Measurements from ENCODE around the gene TMPRSS15. TPM values are rescaled to one million over a fixed set of nuclear protein-coding genes. Genes with fewer than 3 reads are reported as not detected.
"Not testable (repeated sequence)": the region's sequence is repeated elsewhere in the genome, so short reads cannot be mapped to it uniquely, and the experiment has no call there.

The TMPRSS15 gene
- total RNA-seq, 2 experiments from 2014 or later, result not detected

DNA sequence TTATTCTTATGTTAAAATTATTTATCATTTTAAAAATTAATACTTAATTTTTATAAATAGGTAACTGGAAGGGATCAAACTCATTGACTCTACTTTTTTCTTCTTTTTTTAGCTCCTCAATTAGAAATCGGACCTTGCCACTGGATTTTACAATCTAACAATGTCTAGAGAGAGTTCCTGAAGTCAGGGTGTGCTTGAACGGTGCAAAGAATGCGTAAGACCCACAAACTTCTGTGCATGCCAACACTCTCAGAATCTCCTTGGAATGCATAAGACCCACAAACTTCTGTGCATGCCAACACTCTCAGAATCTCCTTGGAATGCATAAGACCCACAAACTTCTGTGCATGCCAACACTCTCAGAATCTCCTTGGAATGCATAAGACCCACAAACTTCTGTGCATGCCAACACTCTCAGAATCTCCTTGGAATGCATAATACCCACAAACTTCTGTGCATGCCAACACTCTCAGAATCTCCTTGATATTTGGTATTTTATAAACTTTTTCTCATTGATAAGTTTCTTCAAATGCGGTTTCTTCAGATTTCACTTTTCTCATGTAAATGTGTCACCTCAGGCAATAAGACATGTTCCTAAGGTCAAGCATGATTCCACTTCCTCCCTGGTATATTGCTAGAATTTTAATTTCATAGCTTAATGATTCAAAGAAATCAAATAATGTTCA lies 20.5 kb downstream of the TMPRSS15 start:
- H3K27ac Mint-ChIP-seq; ATAC-seq; H3K27me3 Mint-ChIP-seq; DNase-seq; H3K9me3 Mint-ChIP-seq (ENCODE audit: low read depth); CTCF ChIA-PET; H3K4me3 Mint-ChIP-seq; H3K4me1 Mint-ChIP-seq; H3K36me3 Mint-ChIP-seq: not testable (repeated sequence)

DNA sequence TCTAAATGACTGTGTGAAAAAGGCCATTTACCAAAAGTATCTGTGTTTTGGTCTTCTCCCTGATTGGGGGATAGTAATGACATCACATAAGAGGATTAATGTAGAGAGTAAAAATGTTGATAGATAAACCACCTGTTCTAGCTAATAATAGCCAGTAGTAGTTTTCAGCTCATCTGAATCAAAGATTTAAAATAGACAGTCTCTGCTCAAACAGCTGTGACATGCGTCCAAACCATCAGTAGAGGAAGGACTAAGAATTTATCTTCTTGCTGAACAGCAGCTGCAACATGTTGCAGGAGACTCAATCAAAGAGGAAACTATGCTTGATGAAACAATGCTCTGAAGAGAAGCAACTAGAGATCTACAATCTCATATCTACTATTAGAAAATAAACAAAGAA lies 21.4 kb downstream of the TMPRSS15 start:
- H3K36me3 Mint-ChIP-seq, result no peaks in the 10 kb centered on the region
- DNase-seq (no peak), ATAC-seq (no peak)
- H3K4me3 Mint-ChIP-seq, result no peak overlapping the region
- H3K9me3 Mint-ChIP-seq (ENCODE audit: low read depth), result no peaks in the 10 kb centered on the region
- no peak overlapping the region for H3K27ac Mint-ChIP-seq
- no peaks in the 10 kb centered on the region for H3K4me1 Mint-ChIP-seq
- CTCF ChIA-PET, result no interaction called here
- H3K27me3 Mint-ChIP-seq, result no peaks in the 10 kb centered on the region

DNA sequence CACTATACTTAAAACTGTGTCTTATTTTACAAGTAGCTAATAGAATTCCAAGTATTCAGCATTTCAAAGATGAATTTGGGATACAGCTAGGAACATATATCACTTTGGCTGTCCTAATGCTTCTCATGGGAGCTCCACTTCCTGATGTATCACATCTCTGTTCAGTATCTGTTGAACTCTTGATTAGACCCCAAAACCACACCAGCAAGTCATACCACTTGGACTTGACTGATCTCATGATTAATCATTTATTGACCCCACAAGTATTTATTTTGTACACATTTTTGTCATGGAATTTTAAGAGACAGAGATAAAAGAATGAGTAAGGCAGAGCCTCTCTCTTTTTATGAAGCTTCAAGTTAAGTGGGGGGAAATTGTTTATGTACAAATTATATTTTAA lies 30.0 kb downstream of the TMPRSS15 start:
- CTCF ChIA-PET, result no interaction called here
- Mint-ChIP-seq H3K27ac (no peak overlapping the region), H3K4me1 (no peaks in the 10 kb centered on the region), H3K36me3 (no peaks in the 10 kb centered on the region), H3K4me3 (no peak overlapping the region), H3K9me3 (ENCODE audit: low read depth) (no peaks in the 10 kb centered on the region), H3K27me3 (no peaks in the 10 kb centered on the region)
- ATAC-seq (no peak), DNase-seq (no peak)

DNA sequence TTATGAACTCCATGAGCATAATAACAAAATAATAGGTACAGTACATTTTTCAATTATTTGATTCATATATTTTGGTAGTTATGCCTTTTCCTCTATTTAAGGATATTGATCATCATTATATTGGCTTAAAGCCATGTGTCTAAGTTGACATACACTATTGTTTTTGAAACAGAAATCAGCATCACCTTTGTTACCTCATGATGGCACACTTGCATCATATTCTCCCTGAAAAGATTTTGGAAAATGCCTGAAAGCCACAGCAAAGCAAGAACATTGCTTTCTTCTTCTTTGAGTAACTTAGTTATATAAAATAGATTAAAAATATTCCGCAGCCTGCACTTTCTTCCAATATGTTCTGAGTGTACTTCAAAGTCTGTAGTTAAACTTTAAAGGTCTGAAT lies 33.3 kb downstream of the TMPRSS15 start:
- Mint-ChIP-seq H3K27ac (no peak overlapping the region), H3K4me3 (no peak overlapping the region), H3K36me3 (no peaks in the 10 kb centered on the region), H3K9me3 (ENCODE audit: low read depth) (no peaks in the 10 kb centered on the region), H3K27me3 (no peaks in the 10 kb centered on the region), H3K4me1 (no peaks in the 10 kb centered on the region)
- CTCF ChIA-PET, result no interaction called here
- ATAC-seq, result no peak
- DNase-seq, result no peak

DNA sequence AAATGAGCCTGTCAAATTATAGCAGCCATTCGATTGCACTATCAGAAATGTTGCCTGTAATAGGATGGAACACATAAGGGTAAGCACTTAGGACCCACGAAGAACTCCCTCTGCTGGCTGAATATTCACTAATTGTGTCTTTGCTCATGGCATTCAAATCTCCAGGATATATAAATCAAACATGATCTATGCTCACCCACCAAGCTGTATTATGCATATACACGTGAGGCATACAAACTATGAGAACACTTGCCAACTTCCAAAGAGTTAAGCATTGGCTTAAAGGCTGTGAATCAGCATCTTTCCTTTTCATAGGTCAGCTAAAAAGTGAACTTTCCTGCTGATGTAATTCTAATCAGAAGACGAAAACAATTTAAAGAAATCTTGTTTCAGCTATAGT lies 34.5 kb downstream of the TMPRSS15 start:
- H3K36me3 Mint-ChIP-seq, result no peaks in the 10 kb centered on the region
- H3K27ac Mint-ChIP-seq, result no peak overlapping the region
- no peaks in the 10 kb centered on the region for H3K9me3 Mint-ChIP-seq (ENCODE audit: low read depth)
- DNase-seq (no peak), ATAC-seq (no peak)
- H3K4me3 Mint-ChIP-seq, result no peak overlapping the region
- no peaks in the 10 kb centered on the region for H3K27me3 Mint-ChIP-seq
- no peaks in the 10 kb centered on the region for H3K4me1 Mint-ChIP-seq
- CTCF ChIA-PET, result no interaction called here

DNA sequence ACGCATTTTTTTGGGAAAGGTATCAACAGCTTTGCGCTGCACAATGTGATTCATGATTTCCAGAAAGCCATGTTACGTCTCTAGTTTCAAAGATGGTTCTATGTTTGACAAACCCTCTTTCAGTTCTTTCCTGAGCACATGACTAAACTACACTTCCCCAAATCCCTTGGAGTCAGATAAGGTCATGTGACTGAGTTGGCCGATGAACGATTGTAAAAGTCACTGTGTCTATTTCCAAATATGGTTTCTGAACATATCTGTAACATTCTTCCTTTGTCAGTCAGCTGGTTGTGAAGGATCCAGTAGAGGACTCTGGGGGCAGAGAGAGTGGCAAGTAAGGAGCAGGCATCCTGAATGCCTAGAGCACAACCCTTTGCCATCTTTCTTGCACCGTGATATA lies 35.4 kb downstream of the TMPRSS15 start:
- no peak overlapping the region for H3K4me3 Mint-ChIP-seq
- ATAC-seq (no peak), DNase-seq (no peak)
- H3K36me3 Mint-ChIP-seq, result no peaks in the 10 kb centered on the region
- H3K4me1 Mint-ChIP-seq, result no peaks in the 10 kb centered on the region
- no peaks in the 10 kb centered on the region for H3K9me3 Mint-ChIP-seq (ENCODE audit: low read depth)
- no peaks in the 10 kb centered on the region for H3K27me3 Mint-ChIP-seq
- H3K27ac Mint-ChIP-seq, result no peak overlapping the region
- CTCF ChIA-PET, result no interaction called here

DNA sequence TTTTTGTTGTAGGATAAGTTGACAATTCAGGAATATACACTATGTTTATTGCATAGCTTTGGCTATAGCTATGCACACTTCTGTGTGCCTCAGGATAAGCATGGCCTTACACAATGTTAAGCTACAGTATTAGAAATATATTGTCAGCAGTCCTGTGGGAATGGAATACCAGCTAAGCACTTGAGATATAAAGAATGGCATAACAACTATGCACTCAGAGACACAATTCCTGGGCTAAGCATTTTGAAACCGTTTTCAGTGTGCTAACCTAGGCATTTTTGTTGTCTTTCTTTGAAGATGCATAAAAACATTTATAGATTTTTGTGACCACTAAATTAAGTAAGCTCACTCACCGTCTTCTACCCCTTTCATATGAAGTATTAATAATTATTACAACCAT lies 46.8 kb downstream of the TMPRSS15 start:
- CTCF ChIA-PET, result no interaction called here
- Mint-ChIP-seq H3K27ac (no peak overlapping the region), H3K27me3 (no peaks in the 10 kb centered on the region), H3K9me3 (ENCODE audit: low read depth) (no peaks in the 10 kb centered on the region), H3K36me3 (no peaks in the 10 kb centered on the region), H3K4me1 (no peaks in the 10 kb centered on the region), H3K4me3 (no peak overlapping the region)
- DNase-seq (no peak), ATAC-seq (no peak)

DNA sequence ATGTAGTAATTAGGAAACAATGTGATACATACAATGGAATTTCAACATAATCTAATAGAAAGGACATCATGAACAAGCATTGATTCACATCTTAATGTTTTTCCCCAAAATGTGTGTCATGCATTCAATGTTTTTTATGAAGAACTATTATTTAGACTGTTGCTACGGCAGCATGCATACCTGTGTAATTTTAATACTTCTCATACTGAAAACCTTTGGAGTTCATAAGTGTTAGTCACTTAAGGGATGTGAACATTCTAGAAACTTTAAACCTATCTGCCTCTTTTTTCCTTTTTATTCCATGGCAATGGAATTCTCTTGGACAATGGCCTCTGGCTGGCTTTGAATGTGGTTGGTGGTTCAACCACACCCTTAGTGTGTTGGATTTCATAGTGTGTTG lies 48.6 kb downstream of the TMPRSS15 start:
- no peaks in the 10 kb centered on the region for H3K36me3 Mint-ChIP-seq
- H3K4me3 Mint-ChIP-seq, result no peak overlapping the region
- ATAC-seq, result no peak
- CTCF ChIA-PET, result no interaction called here
- DNase-seq, result no peak
- H3K27ac Mint-ChIP-seq, result no peak overlapping the region
- H3K27me3 Mint-ChIP-seq, result no peaks in the 10 kb centered on the region
- no peaks in the 10 kb centered on the region for H3K9me3 Mint-ChIP-seq (ENCODE audit: low read depth)
- H3K4me1 Mint-ChIP-seq, result no peaks in the 10 kb centered on the region

DNA sequence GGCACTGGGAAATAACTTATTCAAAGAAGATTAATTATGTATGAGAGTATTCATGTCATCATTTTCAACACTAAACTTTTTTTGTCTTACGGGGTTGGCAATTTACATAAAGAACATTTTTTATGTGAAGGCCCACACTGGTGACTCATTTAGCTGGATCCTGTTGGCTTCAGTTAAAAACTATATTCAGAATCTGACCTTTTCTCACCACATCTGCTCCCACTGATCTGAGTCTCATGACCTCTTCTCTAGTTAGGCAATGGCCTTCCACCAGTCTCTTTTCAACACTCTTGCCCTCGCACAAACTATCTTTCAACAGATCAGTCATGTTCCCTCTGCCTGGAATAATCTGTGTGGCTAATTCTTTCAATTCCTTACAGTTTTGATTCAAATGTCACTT lies 53.4 kb downstream of the TMPRSS15 start:
- Mint-ChIP-seq H3K27ac (no peak overlapping the region), H3K9me3 (ENCODE audit: low read depth) (no peaks in the 10 kb centered on the region), H3K4me1 (no peaks in the 10 kb centered on the region), H3K4me3 (no peak overlapping the region), H3K27me3 (no peaks in the 10 kb centered on the region), H3K36me3 (no peaks in the 10 kb centered on the region)
- ATAC-seq (no peak), DNase-seq (no peak)
- CTCF ChIA-PET, result no interaction called here

DNA sequence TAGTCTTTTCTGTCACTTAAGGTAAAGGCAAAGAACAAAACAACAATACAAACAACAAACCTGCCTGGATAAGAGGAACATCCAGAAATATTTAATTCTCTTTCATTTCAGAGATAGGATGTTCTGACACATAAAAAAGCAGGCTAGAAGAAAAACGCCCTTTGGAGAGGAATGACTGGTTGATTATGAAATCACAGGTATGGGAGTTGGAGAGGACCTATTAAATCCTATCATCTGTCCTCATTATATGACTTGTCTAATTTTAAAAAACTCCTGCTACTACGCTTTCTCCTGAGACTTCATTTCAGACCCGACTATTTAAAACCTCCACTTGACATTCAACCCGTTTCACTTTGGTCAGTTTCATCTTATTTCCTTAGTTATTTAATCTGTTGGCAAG lies 54.1 kb downstream of the TMPRSS15 start:
- DNase-seq (no peak), ATAC-seq (no peak)
- CTCF ChIA-PET, result no interaction called here
- H3K4me1 Mint-ChIP-seq, result no peaks in the 10 kb centered on the region
- no peaks in the 10 kb centered on the region for H3K27me3 Mint-ChIP-seq
- H3K4me3 Mint-ChIP-seq, result no peak overlapping the region
- no peaks in the 10 kb centered on the region for H3K9me3 Mint-ChIP-seq (ENCODE audit: low read depth)
- no peaks in the 10 kb centered on the region for H3K36me3 Mint-ChIP-seq
- no peak overlapping the region for H3K27ac Mint-ChIP-seq

DNA sequence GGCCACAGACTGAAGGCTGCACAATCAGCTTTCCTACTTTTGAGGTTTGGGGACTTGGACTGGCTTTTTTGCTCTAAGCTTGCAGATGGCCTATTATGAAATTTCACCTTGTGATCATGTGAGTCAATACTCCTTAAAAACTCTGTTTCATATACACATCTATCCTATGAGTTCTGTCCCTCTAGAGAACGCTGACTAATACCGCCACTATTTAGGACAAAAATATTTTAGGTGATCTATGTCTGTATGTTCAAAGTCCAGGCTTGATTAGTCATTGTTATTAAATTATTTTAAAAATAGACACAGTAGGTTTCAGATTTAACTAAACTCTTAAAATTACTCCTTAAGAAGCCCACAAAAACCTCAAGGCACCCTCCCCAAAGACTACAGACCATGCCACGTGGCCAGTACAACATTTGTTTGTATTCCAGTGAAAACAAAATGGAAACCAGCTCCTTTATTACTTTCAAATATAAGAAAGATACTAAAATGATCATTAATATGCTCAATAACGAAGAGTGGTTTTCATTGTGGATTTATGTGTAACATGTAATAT lies 63.1 kb downstream of the TMPRSS15 start:
- H3K27me3 Mint-ChIP-seq, result no peaks in the 10 kb centered on the region
- H3K27ac Mint-ChIP-seq, result no peak overlapping the region
- DNase-seq, result no peak
- ATAC-seq, result no peak
- CTCF ChIA-PET, result no interaction called here
- no peak overlapping the region for H3K4me3 Mint-ChIP-seq
- no peaks in the 10 kb centered on the region for H3K36me3 Mint-ChIP-seq
- H3K9me3 Mint-ChIP-seq (ENCODE audit: low read depth), result no peaks in the 10 kb centered on the region
- H3K4me1 Mint-ChIP-seq, result no peaks in the 10 kb centered on the region

DNA sequence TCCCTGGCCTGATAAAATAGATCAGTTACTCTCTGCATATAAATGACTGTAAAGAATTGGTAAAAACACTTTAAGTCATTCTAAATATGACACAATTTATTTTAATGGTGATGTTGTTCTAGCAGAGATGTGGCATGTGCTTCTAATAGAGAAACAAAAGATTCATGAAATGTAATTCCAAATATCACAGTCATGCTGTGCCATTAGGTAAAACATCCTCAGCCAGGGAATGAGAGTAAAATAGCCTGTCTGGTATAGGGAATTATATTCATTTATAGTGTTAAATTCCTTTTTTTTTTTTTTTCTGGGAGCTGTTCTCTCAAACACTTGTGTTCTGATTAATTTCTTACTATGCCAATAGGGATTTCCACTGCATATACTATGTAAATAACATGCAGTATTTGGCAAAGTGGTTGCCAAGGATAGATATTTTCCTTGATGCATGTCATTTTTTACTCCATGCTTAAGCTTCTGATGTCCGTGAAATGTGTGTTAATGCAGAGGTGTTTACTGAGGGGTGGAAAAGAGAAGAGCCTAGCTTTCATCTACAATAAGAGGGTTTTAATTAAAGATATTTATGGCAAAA lies 67.8 kb downstream of the TMPRSS15 start:
- CTCF ChIA-PET, result no interaction called here
- H3K4me3 Mint-ChIP-seq, result no peak overlapping the region
- ATAC-seq (no peak), DNase-seq (no peak)
- no peak overlapping the region for H3K27ac Mint-ChIP-seq
- H3K27me3 Mint-ChIP-seq, result no peaks in the 10 kb centered on the region
- no peaks in the 10 kb centered on the region for H3K36me3 Mint-ChIP-seq
- H3K9me3 Mint-ChIP-seq (ENCODE audit: low read depth), result no peaks in the 10 kb centered on the region
- no peaks in the 10 kb centered on the region for H3K4me1 Mint-ChIP-seq

DNA sequence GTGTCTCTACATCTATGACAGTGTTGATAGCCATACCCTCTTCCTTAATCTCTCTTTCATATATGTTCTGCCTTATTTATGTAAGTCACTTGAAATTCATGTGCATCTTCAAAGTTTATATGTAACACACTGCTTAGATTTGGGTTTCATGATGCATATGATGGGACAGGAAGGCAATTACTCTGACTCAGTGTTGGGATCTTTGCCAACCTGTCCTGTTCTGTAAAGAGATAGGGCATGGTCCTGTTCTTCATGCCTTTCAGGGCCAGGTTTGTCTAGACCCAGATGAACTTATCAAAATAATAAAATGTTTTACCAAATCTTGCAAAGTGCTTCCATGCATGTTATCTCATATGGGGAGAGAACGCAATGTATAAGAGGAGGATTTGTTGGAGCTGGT lies 69.5 kb downstream of the TMPRSS15 start:
- ATAC-seq (no peak), DNase-seq (no peak)
- Mint-ChIP-seq H3K4me1 (no peaks in the 10 kb centered on the region), H3K4me3 (no peak overlapping the region), H3K27ac (no peak overlapping the region), H3K36me3 (no peaks in the 10 kb centered on the region), H3K9me3 (ENCODE audit: low read depth) (peaks cover 2% of the 10 kb centered on the region), H3K27me3 (no peaks in the 10 kb centered on the region)
- CTCF ChIA-PET, result no interaction called here

DNA sequence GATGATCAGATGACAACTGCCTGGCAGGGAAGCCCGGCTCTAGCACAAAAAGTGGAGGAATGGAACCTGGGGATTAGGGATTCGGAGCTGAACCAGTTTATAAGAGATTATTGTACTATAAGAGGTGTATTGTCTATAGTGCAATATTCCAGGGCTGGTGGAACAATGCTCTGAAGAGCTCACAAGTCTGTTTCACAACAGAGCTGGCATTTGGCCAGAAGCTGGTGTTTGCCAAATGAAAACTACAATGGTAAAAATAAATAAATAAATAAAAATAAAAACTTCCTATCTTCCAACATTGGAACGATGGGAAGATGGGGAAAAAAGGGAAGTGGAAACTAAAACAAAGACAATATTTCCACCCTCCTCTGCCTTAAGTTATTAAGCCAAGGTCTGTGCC lies 85.4 kb downstream of the TMPRSS15 start:
- ATAC-seq (no peak), DNase-seq (no peak)
- H3K27me3 Mint-ChIP-seq, result no peaks in the 10 kb centered on the region
- H3K27ac Mint-ChIP-seq, result no peak overlapping the region
- no peaks in the 10 kb centered on the region for H3K36me3 Mint-ChIP-seq
- no peak overlapping the region for H3K4me3 Mint-ChIP-seq
- no peaks in the 10 kb centered on the region for H3K4me1 Mint-ChIP-seq
- H3K9me3 Mint-ChIP-seq (ENCODE audit: low read depth), result peaks cover 1% of the 10 kb centered on the region
- CTCF ChIA-PET, result no interaction called here
